Astrocyte of the hippocampus (primary cell): ENCODE data around the gene CALN1.
"Not testable (repeated sequence)": the region's sequence is repeated elsewhere in the genome, so short reads cannot be mapped to it uniquely, and the experiment has no call there.

Experiments used
- DNase-seq: peaks from one replicate; pipeline ENCODE4 v3.0.0; 2011; ENCODE audit warnings: low read depth, low spot score

The CALN1 gene

GRCh38 chr7:71752171-71752935 lies 659.8 kb downstream of the CALN1 start:
- DNase-seq = peak; percentile 76

- no peak for DNase-seq
Measured at GRCh38 chr7:71750290-71750689, 661.8 kb downstream of the CALN1 start.

- no peak for DNase-seq
Measured at GRCh38 chr7:71746006-71746405, 666.1 kb downstream of the CALN1 start.

- DNase-seq = no peak
Measured at GRCh38 chr7:71740174-71740560, 672.0 kb downstream of the CALN1 start.

- DNase-seq = no peak
Measured at GRCh38 chr7:71739520-71740173, 672.5 kb downstream of the CALN1 start.

DNA sequence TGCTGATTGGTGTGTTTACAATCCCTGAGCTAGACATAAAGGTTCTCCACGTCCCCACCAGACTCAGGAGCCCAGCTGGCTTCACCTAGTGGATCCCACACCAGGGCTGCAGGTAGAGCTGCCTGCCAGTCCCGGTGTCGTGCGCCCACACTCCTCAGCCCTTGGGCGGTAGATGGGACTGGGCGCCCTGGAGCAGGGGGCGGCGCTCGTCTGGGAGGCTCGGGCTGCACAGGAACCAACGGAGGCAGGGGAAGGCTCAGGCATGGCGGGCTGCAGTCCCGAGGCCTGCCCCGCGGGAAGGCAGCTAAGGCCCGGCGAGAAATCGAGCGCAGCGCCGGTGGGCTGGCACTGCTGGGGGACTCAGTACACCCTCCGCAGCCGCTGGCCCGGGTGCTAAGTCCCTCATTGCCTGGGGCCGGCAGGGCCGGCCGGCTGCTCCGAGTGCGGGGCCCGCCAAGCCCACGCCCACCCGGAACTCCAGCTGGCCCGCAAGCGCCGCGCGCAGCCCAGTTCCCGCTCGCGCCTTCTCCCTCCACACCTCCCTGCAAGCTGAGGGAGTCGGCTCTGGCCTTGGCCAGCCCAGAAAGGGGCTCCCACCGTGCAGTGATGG lies 674.1 kb downstream of the CALN1 start:
- DNase-seq = not testable (repeated sequence)

DNA sequence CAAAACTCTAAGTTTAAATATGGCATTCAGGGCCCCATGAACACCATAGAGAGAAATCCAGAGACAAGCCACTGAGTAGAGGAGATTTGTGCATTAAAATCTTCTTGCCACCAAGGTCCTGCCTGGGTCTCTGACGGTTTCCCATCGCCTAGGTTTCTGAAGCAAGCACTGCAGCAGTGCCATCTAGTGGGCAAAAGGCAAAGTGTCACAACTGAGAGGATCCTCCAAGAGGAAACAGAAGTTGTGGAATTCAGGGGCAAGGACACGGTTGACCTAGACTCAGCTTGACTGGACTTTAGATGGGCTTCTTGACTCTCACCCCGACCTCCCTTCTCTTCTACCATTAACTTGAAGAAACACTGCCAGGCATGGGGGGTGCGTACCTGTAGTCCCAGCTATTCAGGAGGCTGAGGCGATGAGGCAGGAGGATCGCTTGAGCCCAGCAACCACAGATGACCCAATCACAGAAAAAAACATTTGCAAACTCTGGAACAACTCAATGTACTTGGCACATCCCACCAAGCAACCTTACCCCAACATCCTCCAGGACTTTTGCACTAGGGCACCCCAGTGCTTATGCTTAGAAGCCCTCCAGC lies 676.1 kb downstream of the CALN1 start:
- DNase-seq = peak; percentile 87

- DNase-seq = peak; percentile 93
Measured at GRCh38 chr7:71733107-71733870, 678.8 kb downstream of the CALN1 start.

DNA sequence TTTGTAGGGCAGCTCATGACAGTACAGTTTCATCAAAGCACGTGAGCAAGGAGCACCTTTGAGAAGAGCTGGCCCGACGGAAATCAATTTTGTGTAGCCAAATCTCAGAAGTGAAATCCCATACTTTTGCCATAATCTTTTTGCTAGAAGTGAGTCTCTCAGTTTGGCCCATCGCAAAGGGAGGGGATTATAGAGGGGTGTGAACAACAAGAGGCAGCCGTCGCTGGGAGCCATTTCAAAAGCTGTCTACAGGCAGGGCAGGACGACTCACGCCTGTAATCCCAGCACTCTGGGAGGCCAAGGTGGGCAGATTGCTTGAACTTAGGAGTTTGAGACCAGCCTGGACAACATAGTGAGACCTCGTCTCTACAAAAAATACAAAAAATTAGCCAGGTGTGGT lies 680.4 kb downstream of the CALN1 start:
- no peak for DNase-seq
